KOPT-K1 (cell line): Measurements from ENCODE around the gene TIAM2.
"Not testable (repeated sequence)": the region's sequence is repeated elsewhere in the genome, so short reads cannot be mapped to it uniquely, and the experiment has no call there.

Source experiments
- H3K27ac ChIP-seq: fragments of 200-600 bp; sonication (generic); 2 replicates; pipeline ENCODE4 v1.5.1; 2016; ENCODE audit warnings: antibody characterized with exemption, mild to moderate bottlenecking, low read depth, low read length; ENCODE audit not compliant: poor library complexity, severe bottlenecking
- H3K36me3 ChIP-seq: fragments of 200-600 bp; sonication (generic); 2 replicates; pipeline ENCODE4 v1.5.1; 2017; ENCODE audit warnings: antibody characterized with exemption, mild to moderate bottlenecking, low read length, moderate library complexity; ENCODE audit not compliant: insufficient read depth
- H3K9me3 ChIP-seq: fragments of 200-600 bp; sonication (generic); 2 replicates; pipeline ENCODE4 v1.5.1; 2017; ENCODE audit warnings: antibody characterized with exemption, low read length, mild to moderate bottlenecking; ENCODE audit not compliant: insufficient read depth, poor library complexity, severe bottlenecking

Gene TIAM2

GRCh38 chr6:155263373-155264063 lies 268.4 kb downstream of the TIAM2 start, which contains the start of gene CLDN20:
TSS of gene CLDN20 (plus strand) at chr6:155264013. CDS start at chr6:155275720, 11,707 bp downstream.
- H3K9me3 ChIP-seq: no peaks in the 10 kb centered on the region
- H3K36me3 ChIP-seq: peaks cover 73% of the 10 kb centered on the region
- no peak within 1 kb of the TSS for H3K27ac ChIP-seq

- H3K36me3 ChIP-seq: peaks cover 62% of the 10 kb centered on the region
- no peaks in the 10 kb centered on the region for H3K9me3 ChIP-seq
- H3K27ac ChIP-seq: no peak overlapping the region
Measured at GRCh38 chr6:155264693-155265320, 269.7 kb downstream of the TIAM2 start.

- H3K9me3 ChIP-seq: no peaks in the 10 kb centered on the region
- H3K36me3 ChIP-seq: peaks cover 56% of the 10 kb centered on the region
- H3K27ac ChIP-seq: no peak overlapping the region
Measured at GRCh38 chr6:155265843-155266535, 270.9 kb downstream of the TIAM2 start.

- Histone ChIP-seq H3K36me3 (peaks cover 55% of the 10 kb centered on the region), H3K9me3 (no peaks in the 10 kb centered on the region), H3K27ac (no peak overlapping the region)
Measured at GRCh38 chr6:155267411-155267810, 272.3 kb downstream of the TIAM2 start.

GRCh38 chr6:155268088-155268867 lies 273.2 kb downstream of the TIAM2 start:
- H3K9me3 ChIP-seq, H3K27ac ChIP-seq: not testable (repeated sequence)
- H3K36me3 ChIP-seq: peaks cover 64% of the 10 kb centered on the region

DNA sequence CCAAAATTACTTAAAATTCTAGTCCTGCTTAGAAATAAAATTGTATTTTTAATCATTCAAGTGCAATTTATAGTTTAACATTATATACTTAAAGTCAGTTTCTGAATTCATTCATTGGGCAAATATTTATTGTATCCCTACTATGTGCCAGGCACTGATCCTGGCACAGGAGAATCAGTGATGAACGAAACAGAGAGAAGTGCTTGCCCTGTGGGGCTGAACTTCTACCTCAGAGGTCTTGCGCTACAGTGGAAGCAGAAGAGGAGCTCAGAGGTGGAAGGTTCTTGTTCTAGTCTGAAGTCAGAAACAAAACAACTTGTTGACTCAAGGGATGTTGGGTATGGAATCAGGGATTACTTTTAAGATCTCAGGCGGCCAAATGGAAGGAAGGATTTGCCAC lies 274.6 kb downstream of the TIAM2 start:
- H3K9me3 ChIP-seq: no peaks in the 10 kb centered on the region
- H3K36me3 ChIP-seq: peaks cover 65% of the 10 kb centered on the region
- H3K27ac ChIP-seq: no peak overlapping the region

DNA sequence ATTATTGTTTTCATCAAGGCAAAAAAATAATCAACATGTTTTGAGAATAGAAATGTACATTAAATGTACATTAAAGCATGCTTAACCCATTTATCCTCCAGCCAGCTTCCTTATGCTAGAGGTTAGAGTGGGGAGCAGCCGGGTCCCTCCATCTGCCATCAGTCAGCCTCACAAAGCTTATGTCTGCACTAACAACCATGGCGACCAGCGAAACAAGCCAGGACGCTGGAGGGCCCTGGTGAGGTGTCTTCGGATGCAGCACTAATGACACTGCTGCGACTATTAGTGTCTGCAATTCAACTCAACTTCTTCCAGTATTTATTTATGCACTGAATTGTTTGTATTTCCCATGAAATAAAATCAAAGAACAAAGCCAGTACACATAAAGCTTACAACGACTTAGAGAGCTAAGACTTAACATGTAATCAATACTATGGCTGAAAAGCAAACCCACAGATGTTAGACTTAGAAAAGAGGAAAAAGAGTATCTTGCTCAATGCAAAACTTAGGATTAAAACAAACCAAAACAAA lies 275.5 kb downstream of the TIAM2 start:
- no peak overlapping the region for H3K27ac ChIP-seq
- no peaks in the 10 kb centered on the region for H3K9me3 ChIP-seq
- peaks cover 64% of the 10 kb centered on the region for H3K36me3 ChIP-seq

DNA sequence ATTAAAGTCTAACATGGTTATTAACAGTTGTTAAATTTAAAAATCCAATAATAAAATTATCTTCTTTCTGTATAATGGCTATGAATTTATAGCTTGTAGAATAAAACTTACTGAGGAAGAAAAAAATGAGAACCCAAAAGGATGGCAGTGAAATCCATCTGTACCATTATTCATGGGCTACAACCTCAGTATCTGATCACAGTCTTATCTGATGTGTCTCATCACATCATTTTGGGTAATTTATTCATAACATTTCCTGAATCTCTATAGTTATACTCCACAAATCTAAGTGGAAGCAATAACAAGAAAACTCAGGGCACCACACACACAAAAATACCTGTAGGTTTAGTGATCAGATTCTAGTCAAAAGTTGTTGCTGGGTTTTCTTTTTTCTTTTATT lies 276.0 kb downstream of the TIAM2 start:
- no peak overlapping the region for H3K27ac ChIP-seq
- H3K9me3 ChIP-seq: no peaks in the 10 kb centered on the region
- peaks cover 65% of the 10 kb centered on the region for H3K36me3 ChIP-seq

- no peaks in the 10 kb centered on the region for H3K9me3 ChIP-seq
- peaks cover 58% of the 10 kb centered on the region for H3K36me3 ChIP-seq
- no peak overlapping the region for H3K27ac ChIP-seq
Measured at GRCh38 chr6:155272353-155273232, 277.5 kb downstream of the TIAM2 start.

DNA sequence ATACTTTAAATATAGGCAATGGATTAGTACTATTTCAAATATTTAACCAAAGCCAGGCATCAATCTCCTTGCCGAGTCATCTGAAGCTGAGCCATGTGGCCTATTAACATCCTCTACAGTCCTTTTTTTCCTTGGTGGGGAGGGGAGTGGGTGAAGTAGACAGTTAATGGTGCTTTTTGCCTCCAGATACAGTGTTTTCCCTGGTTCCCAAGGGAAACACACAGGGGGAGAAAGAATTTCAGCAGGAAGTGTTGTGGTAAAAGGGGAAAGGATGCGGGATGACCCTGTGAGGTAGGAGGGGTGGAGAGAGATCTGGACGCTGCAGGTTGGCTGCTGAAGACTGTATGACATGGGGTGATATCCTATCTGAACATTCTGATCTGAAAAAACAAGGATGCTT lies 278.3 kb downstream of the TIAM2 start:
- Histone ChIP-seq H3K36me3 (peaks cover 64% of the 10 kb centered on the region), H3K27ac (no peak overlapping the region), H3K9me3 (no peaks in the 10 kb centered on the region)

DNA sequence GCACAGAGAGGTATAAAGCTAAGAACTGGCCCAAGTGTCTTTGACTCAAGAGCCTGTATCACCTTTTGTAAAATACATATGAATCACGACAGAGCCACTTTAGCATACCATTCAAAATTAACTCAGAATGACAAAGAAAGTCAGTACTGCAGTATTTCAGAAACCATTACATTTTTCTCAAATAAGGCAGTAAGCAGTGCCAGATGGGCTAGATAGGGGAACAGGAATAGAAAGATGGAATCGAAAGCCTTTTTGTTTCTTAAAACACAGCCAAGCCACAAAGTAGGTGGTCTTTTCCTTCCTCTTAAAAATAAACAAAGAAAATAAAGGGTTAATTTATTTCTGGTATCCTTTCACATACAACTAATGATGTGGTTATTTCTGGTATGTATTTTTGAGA lies 279.0 kb downstream of the TIAM2 start:
- H3K27ac ChIP-seq: no peak overlapping the region
- peaks cover 70% of the 10 kb centered on the region for H3K36me3 ChIP-seq

GRCh38 chr6:155274533-155274932 lies 279.4 kb downstream of the TIAM2 start:
- Histone ChIP-seq H3K36me3 (peaks cover 75% of the 10 kb centered on the region), H3K9me3 (no peaks in the 10 kb centered on the region), H3K27ac (no peak overlapping the region)

More for the DNA sequence above, 279.0 kb downstream of the TIAM2 start:
- H3K9me3 ChIP-seq: no peaks in the 10 kb centered on the region

DNA sequence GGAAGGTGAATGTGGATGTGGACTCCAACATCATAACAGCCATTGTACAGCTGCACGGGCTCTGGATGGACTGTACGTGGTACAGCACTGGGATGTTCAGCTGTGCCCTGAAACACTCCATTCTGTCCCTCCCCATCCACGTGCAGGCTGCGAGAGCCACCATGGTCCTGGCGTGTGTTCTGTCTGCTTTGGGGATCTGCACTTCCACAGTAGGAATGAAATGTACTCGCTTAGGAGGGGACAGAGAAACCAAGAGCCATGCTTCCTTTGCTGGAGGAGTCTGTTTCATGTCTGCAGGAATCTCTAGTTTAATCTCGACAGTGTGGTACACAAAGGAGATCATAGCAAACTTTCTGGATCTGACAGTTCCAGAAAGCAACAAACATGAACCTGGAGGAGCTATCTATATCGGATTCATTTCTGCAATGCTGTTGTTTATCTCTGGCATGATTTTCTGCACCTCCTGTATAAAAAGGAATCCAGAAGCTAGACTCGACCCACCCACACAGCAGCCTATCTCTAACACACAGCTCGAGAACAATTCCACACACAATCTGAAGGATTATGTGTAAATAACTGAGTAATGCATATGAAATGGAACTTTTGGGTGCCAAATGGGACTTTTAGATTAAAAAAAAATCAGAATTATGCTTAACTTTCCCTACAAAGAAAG lies 280.8 kb downstream of the TIAM2 start:
- Histone ChIP-seq H3K9me3 (no peaks in the 10 kb centered on the region), H3K36me3 (peaks cover 78% of the 10 kb centered on the region), H3K27ac (no peak overlapping the region)
